ENCODE measurements around the gene GCSAML.

GCSAML gene

GRCh38 chr1:247539215-247539614, 9.7 kb upstream of the GCSAML start:
- DNase-seq (ENCODE audit: extremely low spot score): no peak
- TF ChIP-seq, protein P1, sequence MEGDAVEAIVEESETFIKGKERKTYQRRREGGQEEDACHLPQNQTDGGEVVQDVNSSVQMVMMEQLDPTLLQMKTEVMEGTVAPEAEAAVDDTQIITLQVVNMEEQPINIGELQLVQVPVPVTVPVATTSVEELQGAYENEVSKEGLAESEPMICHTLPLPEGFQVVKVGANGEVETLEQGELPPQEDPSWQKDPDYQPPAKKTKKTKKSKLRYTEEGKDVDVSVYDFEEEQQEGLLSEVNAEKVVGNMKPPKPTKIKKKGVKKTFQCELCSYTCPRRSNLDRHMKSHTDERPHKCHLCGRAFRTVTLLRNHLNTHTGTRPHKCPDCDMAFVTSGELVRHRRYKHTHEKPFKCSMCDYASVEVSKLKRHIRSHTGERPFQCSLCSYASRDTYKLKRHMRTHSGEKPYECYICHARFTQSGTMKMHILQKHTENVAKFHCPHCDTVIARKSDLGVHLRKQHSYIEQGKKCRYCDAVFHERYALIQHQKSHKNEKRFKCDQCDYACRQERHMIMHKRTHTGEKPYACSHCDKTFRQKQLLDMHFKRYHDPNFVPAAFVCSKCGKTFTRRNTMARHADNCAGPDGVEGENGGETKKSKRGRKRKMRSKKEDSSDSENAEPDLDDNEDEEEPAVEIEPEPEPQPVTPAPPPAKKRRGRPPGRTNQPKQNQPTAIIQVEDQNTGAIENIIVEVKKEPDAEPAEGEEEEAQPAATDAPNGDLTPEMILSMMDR (IDR thresholded peaks at IDR 0.05; ENCODE audit: control extremely low read depth, extremely low read depth, low read depth, missing control alignments): no peak
- CTCF ChIA-PET: interaction anchor here (1.3 kb wide), 1 partner anchor 19 kb away, joined by 3 read pairs; no protein-coding TSS in a partner anchor
- POLR2A ChIA-PET: no interaction called here

- TF ChIP-seq, protein P1 (IDR thresholded peaks at IDR 0.05; ENCODE audit: control extremely low read depth, extremely low read depth, low read depth, missing control alignments): no peak
- ChIA-PET CTCF (interaction anchor here (1.1 kb wide), 1 partner anchor 9 kb away, joined by 3 read pairs; no protein-coding TSS in a partner anchor), POLR2A (interaction anchor here (0.6 kb wide), 1 partner anchor 222 kb away, joined by 3 read pairs; no protein-coding TSS in a partner anchor)
- DNase-seq (ENCODE audit: extremely low spot score): no peak
Measured at GRCh38 chr1:247540581-247540980, 8.4 kb upstream of the GCSAML start.

- ChIA-PET CTCF (interaction anchor here (1.0 kb wide), 1 partner anchor 19 kb away, joined by 3 read pairs; no protein-coding TSS in a partner anchor), POLR2A (no interaction called here)
- TF ChIP-seq, protein P1 (IDR thresholded peaks at IDR 0.05; ENCODE audit: control extremely low read depth, extremely low read depth, low read depth, missing control alignments): no peak
- DNase-seq (ENCODE audit: extremely low spot score): no peak
Measured at GRCh38 chr1:247542811-247543210, 6.1 kb upstream of the GCSAML start.

- ChIA-PET POLR2A (no interaction called here), CTCF (interaction anchor here (1.4 kb wide), 1 partner anchor 12 kb away, joined by 3 read pairs; no protein-coding TSS in a partner anchor)
- TF ChIP-seq, protein P1 (IDR thresholded peaks at IDR 0.05; ENCODE audit: control extremely low read depth, extremely low read depth, low read depth, missing control alignments): no peak
- DNase-seq (ENCODE audit: extremely low spot score): no peak
Measured at GRCh38 chr1:247548092-247548491, 842 bp upstream of the GCSAML start.

- DNase-seq (ENCODE audit: extremely low spot score): no peak
- ChIA-PET POLR2A (no interaction called here), CTCF (interaction anchor here (1.4 kb wide), 1 partner anchor 149 kb away, joined by 3 read pairs; no protein-coding TSS in a partner anchor)
- TF ChIP-seq, protein P1 (IDR thresholded peaks at IDR 0.05; ENCODE audit: control extremely low read depth, extremely low read depth, low read depth, missing control alignments): no peak
Measured at GRCh38 chr1:247551721-247552120, 2.8 kb downstream of the GCSAML start.

DNA sequence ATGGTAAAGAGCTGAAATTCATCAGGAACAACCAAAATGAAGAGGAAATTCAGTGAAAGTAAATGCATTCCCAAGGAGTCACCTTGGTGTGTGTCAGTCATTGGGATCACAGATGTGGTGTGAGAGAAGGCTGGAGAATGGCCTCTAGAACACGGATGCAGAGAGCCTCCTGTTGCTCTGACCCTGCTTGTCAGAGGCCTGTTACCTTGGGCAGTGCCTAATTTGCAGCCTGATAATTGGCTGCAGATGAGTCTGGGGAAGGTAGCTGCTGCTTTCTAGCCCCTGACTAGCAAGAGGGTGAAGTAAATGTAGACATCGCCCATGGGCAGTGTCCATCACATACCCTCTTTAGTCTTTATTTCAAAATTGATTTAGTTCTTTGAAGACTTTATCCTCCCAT, 3.3 kb downstream of the GCSAML start:
- ChIA-PET CTCF (interaction anchor here (1.4 kb wide), 1 partner anchor 150 kb away, joined by 3 read pairs; no protein-coding TSS in a partner anchor), POLR2A (no interaction called here)
- no peak for DNase-seq (ENCODE audit: extremely low spot score)
- TF ChIP-seq, protein P1 (IDR thresholded peaks at IDR 0.05; ENCODE audit: control extremely low read depth, extremely low read depth, low read depth, missing control alignments): no peak
